ENCODE results near the gene ARTN.

The ARTN gene

DNA sequence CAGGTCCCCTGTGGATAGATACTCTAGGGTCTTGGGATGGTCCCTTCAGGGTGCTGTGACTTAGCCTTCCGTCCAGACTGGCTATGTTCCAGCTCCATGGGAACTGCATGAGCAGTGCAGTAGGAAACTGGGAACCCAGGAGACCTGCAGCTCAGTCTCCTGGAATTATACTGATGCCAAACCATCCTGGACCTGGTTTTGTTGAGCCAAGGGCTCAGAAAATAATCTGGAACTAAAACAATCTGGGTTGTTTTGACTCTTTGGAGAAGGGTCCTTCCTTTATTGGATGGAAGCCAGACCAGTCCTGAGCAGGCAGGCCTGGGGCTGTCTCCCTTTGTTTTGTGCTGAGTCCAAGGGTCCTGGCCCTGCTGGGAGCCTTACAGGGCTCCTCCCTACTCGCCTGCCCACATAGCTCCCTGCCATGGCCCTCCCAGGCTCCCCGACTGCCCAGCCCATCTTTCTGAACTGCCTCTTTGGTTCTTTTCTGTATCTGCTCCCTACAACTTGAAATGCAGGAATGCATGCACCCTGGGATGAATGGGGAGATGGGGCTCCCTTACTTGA is 14.4 kb downstream of the ARTN start:
- peak; percentile 59 for DNase-seq (ENCODE audit: low spot score)

DNA sequence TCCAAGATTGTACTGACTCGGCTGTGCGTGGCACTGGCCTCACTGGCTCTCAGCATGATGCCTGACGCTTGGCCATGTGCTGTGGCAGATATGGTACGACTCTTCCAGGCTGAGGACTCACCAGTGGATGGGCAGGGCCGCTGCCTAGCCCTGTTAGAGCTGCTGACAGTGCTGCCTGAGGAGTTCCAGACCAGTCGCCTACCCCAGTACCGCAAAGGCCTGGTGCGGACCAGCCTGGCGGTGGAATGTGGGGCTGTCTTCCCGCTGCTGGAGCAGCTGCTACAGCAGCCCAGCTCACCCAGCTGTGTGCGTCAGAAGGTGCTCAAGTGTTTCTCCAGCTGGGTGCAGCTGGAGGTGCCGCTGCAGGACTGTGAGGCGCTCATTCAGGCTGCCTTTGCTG is 16.1 kb downstream of the ARTN start:
- DNase-seq (ENCODE audit: low spot score), result no peak

DNA sequence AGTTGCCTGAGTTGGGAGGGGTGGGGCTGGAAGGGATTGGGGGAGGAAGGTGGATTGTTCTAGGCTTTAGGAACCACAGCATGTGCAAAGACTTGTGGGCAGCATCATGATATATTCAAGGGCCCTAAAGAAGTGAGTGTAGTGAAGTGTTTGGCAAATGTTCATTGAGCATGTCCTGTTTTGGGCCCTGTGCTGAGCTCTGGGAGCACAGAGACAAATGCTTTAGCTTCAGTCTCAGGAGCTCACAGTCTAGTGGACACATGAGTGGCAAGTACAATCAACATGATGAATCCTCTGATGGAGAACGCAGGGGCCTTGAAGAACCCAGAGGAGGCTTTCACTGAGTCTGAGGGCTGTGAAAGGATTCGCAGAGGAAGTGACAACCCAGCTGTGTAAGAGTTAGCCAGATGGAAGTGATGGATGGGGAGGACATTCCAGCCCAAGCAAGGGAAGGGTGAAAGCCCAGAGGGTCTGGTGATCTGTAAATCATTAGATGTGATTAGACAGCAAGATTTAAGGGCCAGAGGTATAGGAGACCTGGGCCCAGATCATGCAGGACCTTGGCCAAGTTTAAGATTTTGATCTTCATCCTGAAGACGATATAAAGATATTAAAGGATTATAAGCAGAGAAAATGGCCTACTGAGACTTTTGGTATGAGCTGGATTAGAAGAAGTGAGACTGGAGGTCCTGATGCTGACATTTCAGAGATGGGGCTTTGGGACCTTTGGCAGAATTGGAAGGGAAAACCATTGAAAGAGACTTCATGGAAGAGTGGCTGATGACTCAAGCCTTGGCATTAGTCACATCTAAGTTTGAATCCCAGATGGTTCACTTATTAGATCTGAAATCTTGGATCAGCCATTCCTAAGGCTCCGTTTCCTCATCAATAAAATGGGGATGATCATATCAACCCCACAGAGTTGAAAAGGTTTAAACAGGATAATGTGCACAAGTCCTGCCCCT is 17.7 kb downstream of the ARTN start:
- DNase-seq (ENCODE audit: low spot score), result peak; percentile 28

GRCh38 chr1:43952731-43953346 is 19.2 kb downstream of the ARTN start:
- DNase-seq (ENCODE audit: low spot score), result peak; percentile 49

DNA sequence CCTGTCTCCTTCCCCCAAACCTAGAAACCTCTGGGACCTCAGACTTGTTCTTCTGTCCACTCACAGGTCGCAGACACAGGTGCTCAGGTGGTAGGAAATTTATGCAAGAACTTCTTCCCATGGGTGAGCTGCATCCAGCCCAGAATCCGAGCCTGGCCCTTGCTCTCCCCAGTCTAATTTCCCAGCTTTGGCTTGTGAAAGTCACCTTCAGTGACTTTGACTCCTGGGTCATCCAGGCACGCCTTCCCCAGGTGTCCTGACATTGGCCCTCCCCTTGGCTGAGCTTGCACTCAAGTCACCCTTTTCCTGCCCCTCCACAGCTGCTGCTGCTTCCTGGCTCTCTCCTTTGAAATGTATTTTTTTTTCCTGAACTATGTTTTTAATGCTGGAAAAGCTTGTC is 19.8 kb downstream of the ARTN start:
- no peak for DNase-seq (ENCODE audit: low spot score)

- DNase-seq (ENCODE audit: low spot score), result peak; percentile 97
Measured at GRCh38 chr1:43954036-43954435, 20.4 kb downstream of the ARTN start.

GRCh38 chr1:43956234-43956633 is 22.6 kb downstream of the ARTN start:
- DNase-seq (ENCODE audit: low spot score), result no peak

DNA sequence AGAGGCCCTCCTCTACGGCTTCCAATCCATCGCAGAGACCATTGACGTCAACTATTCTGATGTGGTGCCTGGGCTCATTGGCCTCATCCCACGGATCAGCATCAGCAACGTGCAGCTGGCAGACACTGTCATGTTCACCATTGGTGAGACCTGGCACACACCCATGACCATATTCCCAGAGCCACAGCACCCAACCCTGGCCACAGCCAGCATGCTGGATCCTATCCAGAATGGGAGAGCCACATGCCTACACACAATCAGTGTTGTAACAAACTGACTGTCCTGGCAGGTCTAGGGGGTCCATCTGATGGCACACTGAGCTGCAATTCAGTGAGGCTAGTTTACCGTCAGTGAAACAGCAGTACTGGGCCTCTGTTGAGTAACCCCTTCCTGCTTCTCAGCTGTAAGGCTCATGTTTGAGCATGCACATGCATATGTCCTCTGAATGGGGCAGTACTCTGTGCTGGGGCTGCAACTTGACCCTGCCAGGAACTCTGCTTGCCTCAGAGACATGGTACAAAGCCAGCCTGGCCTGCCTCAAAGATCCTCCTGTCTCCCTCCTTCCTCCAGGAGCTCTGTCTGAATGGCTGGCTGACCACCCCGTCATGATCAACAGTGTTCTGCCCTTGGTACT is 23.9 kb downstream of the ARTN start:
- no peak for DNase-seq (ENCODE audit: low spot score)

DNA sequence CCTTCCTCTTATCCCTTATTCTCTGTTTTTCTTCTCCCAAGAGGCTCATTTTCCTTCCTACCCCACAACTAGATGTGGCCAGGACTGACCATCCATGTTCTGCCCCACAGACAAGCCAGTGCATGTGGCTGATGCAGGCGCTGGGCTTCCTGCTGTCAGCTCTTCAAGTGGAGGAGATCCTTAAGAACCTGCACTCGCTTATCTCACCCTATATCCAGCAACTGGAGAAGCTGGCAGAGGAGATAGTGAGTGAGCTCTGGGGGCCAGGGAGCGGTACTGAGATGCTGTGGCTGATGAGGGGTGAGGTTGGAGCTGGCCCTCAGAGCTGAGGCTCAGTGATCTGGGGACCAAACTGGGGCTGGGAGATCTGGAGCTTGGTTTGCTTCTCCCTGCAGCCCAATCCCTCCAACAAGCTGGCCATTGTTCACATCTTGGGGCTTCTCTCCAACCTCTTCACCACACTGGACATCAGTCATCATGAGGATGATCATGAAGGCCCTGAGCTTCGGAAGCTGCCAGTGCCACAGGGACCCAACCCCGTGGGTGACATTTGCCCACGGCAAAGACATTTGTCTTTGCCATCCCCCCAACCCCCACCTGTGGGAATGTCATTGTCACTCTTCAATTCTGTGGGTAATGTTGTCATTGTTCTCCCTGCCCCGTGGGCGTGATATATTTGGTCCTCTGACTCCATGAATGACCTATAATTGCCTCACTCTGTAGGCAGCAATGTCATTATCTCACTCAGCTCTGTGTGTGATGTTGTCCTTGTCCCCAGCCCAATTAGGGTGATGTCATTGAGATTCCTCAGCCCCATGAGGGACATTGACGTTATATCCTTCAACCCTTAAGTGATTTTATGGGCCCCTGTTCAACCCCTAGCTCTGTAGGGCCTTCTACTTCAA is 25.0 kb downstream of the ARTN start:
- DNase-seq (ENCODE audit: low spot score), result peak; percentile 71

GRCh38 chr1:43960798-43961197 is 27.2 kb downstream of the ARTN start:
- no peak for DNase-seq (ENCODE audit: low spot score)

DNA sequence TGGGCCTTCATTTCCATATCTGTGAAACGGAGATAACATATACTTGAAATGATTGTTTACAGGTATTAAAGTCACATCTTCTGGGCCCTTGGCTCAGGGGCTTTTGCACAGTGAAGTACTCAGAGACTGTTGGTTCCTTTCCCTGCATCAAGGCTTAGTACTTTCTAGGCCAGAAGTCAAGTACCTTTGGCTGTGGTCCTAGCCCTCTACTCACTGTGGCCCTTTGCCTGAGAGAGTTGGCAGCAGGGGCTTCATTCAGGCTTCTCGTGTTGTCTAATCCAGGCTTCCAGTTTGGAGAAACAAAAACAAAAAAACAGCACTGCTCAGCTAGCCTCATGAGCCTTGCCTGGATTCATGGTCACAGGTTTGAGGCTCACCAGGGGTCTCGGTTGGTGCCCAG is 28.1 kb downstream of the ARTN start:
- peak; percentile 42 for DNase-seq (ENCODE audit: low spot score)

DNA sequence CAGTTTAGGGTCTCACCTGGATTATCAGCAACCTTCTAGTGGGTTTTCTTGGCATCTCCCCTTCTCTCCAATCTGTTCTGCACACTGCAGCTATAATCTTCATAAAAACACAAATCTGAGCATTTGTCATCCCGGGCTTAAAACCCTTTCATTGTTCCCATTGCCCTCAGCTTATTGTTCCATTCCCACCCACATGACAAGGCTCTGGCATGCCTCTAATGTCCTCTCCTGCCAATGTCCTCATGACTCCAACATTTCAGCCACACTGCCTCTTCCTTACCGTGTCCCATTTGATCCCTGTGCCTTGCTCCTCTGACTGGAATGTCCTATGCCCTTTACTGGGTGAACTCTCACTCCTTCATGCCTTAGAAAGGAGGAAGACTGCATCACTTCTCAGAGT is 28.7 kb downstream of the ARTN start:
- peak; percentile 86 for DNase-seq (ENCODE audit: low spot score)

DNA sequence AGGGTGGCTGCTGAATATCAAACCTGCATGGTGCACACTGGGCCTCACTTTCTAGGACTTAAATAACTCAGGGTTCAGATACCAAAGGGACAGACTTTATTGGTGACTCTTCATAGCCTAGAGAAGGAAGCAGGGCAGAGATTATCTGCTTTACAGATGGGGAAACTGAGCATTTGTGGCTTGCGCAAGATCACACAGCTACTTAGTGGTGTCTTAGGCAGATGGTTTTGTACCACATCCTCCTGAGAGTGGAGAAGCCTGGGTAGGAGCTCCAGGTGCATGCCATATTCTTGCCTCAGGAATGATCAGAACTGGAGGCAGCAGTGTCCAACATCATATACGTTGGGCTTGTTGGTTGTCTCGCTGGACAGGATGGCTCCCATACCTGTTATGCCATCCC is 29.4 kb downstream of the ARTN start:
- DNase-seq (ENCODE audit: low spot score), result no peak

DNA sequence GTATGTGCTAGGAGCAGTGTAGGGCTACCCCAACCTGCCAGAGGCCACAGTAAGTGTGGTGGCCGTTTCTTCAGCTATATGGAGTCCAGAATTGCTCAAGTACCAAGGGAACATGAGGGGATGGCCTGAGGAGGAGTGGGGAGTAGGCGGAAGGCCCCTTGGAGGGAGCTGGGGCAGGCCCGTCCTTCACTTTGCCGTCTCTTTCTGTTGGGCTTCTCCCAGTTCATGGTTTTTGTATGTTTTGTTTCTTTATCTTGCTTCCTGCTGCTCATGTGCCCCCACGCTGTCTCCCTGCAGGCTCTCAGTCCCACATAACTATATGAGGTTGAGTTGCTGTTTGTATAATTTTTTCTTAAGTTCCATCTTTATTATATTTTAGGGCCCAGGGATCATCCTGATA is 30.3 kb downstream of the ARTN start:
- no peak for DNase-seq (ENCODE audit: low spot score)

DNA sequence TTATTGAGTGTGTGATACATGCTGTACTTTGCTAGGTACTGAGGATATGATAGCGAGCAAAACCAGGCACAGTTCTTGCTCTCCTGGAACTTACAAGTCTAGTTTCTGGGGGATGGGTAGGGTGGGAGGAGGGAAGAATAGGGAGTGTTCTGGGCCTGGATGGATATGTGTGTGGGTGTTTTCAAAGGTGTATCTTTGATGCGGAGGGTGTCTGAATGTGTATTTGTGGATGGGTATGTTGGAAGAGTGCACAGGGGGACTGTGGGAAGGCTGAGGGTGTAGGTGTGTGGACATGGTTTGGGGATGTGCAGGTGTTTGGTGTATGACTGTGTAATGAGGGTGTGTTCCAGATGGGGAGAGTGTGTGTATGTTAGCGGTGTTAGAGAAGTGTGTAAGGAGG is 31.7 kb downstream of the ARTN start:
- DNase-seq (ENCODE audit: low spot score), result no peak

DNA sequence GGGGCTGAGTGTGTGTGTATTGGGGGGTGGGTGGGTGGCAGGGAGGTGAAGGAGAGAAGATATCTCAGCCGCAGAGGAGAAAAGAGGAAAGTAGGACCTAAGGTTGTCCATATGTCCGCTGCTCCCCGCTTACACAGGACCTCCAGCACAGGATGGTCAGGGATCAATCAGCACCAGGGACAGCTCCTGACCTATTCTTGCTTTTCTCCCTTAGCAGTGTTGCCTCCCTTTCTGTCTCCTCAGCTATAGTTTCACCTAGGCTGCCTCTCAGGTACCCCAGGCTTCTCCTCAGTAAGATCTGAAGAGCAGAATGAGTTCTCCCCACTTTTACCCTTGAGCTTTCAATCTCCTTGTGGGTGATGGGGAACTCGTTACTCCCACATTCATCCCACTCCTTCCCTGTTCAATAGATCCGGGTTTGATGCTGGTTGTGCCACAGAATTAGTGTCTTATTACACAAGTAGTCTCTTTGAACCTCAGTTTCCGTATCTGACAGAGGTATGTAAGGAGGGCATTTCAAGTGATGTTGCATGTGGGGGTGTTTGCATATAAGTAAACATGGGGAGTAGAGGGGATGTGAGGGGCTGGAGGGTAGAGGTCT is 34.8 kb downstream of the ARTN start:
- no peak for DNase-seq (ENCODE audit: low spot score)

- DNase-seq (ENCODE audit: low spot score), result no peak
Measured at GRCh38 chr1:43969416-43969745, 35.8 kb downstream of the ARTN start.

DNA sequence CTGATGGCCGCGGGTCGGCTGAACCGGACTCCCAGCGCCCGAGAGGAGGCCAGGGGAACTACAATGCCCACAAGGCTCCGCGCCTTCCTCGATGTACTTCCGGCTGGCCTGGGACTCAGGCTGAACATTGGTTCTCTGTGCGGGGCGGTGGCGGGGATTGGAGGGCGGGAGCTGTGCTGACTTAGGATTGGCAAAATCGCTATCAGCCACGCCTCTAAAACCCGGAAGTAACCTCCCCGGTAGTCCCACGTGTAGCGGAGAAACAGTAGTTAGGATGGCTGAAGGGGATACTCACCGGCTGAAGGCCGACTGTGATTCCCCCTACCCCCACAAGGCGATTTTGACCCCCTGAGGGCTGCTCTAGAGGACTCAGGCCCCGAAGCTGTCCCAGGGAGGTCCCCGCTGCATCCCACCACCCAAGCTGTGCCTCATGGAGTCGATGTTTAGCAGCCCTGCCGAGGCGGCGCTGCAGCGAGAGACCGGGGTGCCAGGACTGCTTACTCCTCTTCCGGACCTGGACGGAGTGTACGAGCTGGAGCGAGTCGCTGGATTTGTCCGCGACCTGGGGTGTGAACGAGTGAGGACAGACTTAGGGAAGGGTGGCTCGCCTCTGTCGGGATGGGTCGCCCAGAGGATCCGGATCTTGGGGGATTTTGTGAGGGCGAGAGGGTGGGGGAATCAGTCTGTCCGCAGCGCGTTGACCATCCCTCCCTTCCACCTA is 36.3 kb downstream of the ARTN start, which contains the start of gene DPH2:
Gene DPH2 (plus strand): TSS at position 265 of the 721 bp plus-strand sequence. CDS start 166 bp downstream, at position 431.
- DNase-seq (ENCODE audit: low spot score), result peak; percentile 97

GRCh38 chr1:43970502-43970901 is 36.9 kb downstream of the ARTN start:
- DNase-seq (ENCODE audit: low spot score), result no peak

DNA sequence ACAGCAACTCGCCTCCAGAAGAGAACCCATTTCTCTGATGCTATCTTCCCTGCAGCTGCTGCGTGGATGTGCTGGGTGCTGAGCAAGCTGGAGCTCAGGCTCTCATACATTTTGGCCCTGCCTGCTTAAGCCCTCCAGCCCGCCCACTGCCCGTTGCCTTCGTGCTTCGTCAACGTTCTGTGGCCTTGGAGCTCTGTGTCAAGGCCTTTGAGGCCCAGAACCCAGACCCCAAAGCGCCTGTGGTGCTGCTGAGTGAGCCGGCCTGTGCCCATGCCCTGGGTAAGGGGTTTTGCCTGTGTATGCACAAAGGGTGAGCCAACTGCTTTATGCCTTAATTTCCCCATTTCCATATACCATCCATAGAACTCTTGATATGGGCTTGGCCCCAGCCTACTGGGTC is 37.3 kb downstream of the ARTN start:
- DNase-seq (ENCODE audit: low spot score), result no peak
